WTC11 (cell line): ENCODE data around the gene METRNL. TPM values are rescaled to one million over a fixed set of nuclear protein-coding genes. Genes with fewer than 3 reads are reported as not detected.

Experiments
- ATAC-seq: fragments of 200-7000 bp; cut with Tn5 transposase; 2 replicates; pipeline ENCODE4 v1.10.0; 2021; ENCODE audit warnings: mild to moderate bottlenecking, moderate library complexity
- CTCF ChIA-PET: fragments of 300-600 bp; sonication (Branson Sonifier 250); formaldehyde crosslinking; loops from one replicate; lab custom pipeline; 2021; ENCODE audit warnings: antibody characterized with exemption; lab: Charles Lee
- POLR2A ChIA-PET: fragments of 350-600 bp; sonication (Branson Sonifier 250); formaldehyde crosslinking; loops from one replicate; lab custom pipeline; 2021; ENCODE audit warnings: antibody characterized with exemption; lab: Charles Lee
- DNase-seq: peaks from one replicate; pipeline ENCODE4 v3.0.0; 2021; ENCODE audit warnings: low spot score
- H3K27ac Mint-ChIP-seq: 2 replicates; pipeline ENCODE4 v1.8.0; 2021; ENCODE audit warnings: mixed read lengths
- H3K27me3 Mint-ChIP-seq: 2 replicates; pipeline ENCODE4 v1.8.0; 2021; ENCODE audit warnings: low read depth, mild to moderate bottlenecking, moderate library complexity, mixed read lengths
- H3K36me3 Mint-ChIP-seq: 2 replicates; pipeline ENCODE4 v1.8.0; 2021; ENCODE audit warnings: mixed read lengths
- H3K4me1 Mint-ChIP-seq: 2 replicates; pipeline ENCODE4 v1.8.0; 2022; ENCODE audit warnings: mixed read lengths
- H3K4me3 Mint-ChIP-seq: 2 replicates; pipeline ENCODE4 v1.8.0; 2021; ENCODE audit warnings: mild to moderate bottlenecking, moderate library complexity, mixed read lengths
- H3K9me3 Mint-ChIP-seq: 2 replicates; pipeline ENCODE4 v1.8.0; 2021; ENCODE audit warnings: mixed read lengths
- CTCF ChIP-seq: fragments of 200-600 bp; IDR thresholded peaks from 2 replicates; pipeline ENCODE4 v1.8.0; 2022; ENCODE audit warnings: antibody characterized with exemption
- ELF4 ChIP-seq: sonication (generic); formaldehyde crosslinking; IDR thresholded peaks from 2 replicates; pipeline ENCODE4 v1.8.1; 2022; ENCODE audit warnings: low read depth, mild to moderate bottlenecking, moderate library complexity, missing genetic modification reagents
- EMX1 ChIP-seq: fragments of 250-450 bp; sonication (Bioruptor Pico); IDR thresholded peaks from 2 replicates; pipeline ENCODE4 v1.8.0; 2021; ENCODE audit warnings: mild to moderate bottlenecking
- ETV6 ChIP-seq: sonication (generic); formaldehyde crosslinking; IDR thresholded peaks from 2 replicates; pipeline ENCODE4 v1.8.1; 2022; ENCODE audit warnings: mild to moderate bottlenecking, missing genetic modification reagents
- GRHL2 ChIP-seq: fragments of 250-450 bp; sonication (Bioruptor Pico); IDR thresholded peaks from 2 replicates; pipeline ENCODE4 v1.8.0; 2022; ENCODE audit warnings: mild to moderate bottlenecking, moderate library complexity; ENCODE audit not compliant: insufficient replicate concordance, severe bottlenecking
- SMAD4 ChIP-seq: sonication (generic); formaldehyde crosslinking; IDR thresholded peaks from 2 replicates; pipeline ENCODE4 v1.8.0; 2022; ENCODE audit warnings: mild to moderate bottlenecking, missing genetic modification reagents
- STAT6 ChIP-seq: sonication (generic); formaldehyde crosslinking; conservative IDR thresholded peaks from 2 replicates; pipeline ENCODE4 v1.8.1; 2023; ENCODE audit warnings: mild to moderate bottlenecking, low read depth, missing genetic modification reagents, moderate library complexity
- TP53 ChIP-seq: sonication (generic); formaldehyde crosslinking; IDR thresholded peaks from 2 replicates; pipeline ENCODE4 v1.8.1; 2023; ENCODE audit warnings: mild to moderate bottlenecking, missing genetic modification reagents
- USF2 ChIP-seq: sonication (generic); formaldehyde crosslinking; IDR thresholded peaks from 2 replicates; pipeline ENCODE4 v1.8.1; 2023; ENCODE audit warnings: mild to moderate bottlenecking, missing genetic modification reagents, moderate library complexity
- ZMAT4 ChIP-seq: fragments of 250-450 bp; sonication (Bioruptor Pico); IDR thresholded peaks from 2 replicates; pipeline ENCODE4 v1.9.0; 2021; ENCODE audit warnings: mild to moderate bottlenecking
- ZNF219 ChIP-seq: sonication (generic); formaldehyde crosslinking; IDR thresholded peaks from 2 replicates; pipeline ENCODE4 v1.8.0; 2023; ENCODE audit warnings: missing genetic modification reagents, mild to moderate bottlenecking, borderline replicate concordance
- ZNF232 ChIP-seq: sonication (generic); formaldehyde crosslinking; IDR thresholded peaks from 2 replicates; pipeline ENCODE4 v1.8.0; 2022; ENCODE audit warnings: mild to moderate bottlenecking, missing genetic modification reagents
- ZNF396 ChIP-seq: fragments of 250-450 bp; sonication (Bioruptor Pico); IDR thresholded peaks from 2 replicates; pipeline ENCODE4 v1.8.0; 2021; ENCODE audit warnings: mild to moderate bottlenecking, moderate library complexity, borderline replicate concordance
- ZNF423 ChIP-seq: fragments of 250-450 bp; sonication (Bioruptor Pico); IDR thresholded peaks from 2 replicates; pipeline ENCODE4 v2.1.2; 2022; ENCODE audit warnings: mild to moderate bottlenecking, moderate library complexity
- ZNF425 ChIP-seq: fragments of 250-450 bp; sonication (Bioruptor Pico); conservative IDR thresholded peaks from 2 replicates; pipeline ENCODE4 v1.9.0; 2021; ENCODE audit warnings: mild to moderate bottlenecking
- ZNF512 ChIP-seq: sonication (generic); formaldehyde crosslinking; IDR thresholded peaks from 2 replicates; pipeline ENCODE4 v1.8.1; 2022; ENCODE audit warnings: missing genetic modification reagents, borderline replicate concordance
- ZNF532 ChIP-seq: fragments of 250-450 bp; sonication (Bioruptor Pico); IDR thresholded peaks from 2 replicates; pipeline ENCODE4 v1.9.0; 2021; ENCODE audit warnings: mild to moderate bottlenecking, borderline replicate concordance
- total RNA-seq: library from RNA; stranded (reverse); gene quantifications from 3 replicates; pipeline ENCODE4 v1.2.3, GENCODE V29; 2021

Gene METRNL
- total RNA-seq, 1 experiment from 2014 or later: 27.7 TPM

GRCh38 chr17:83057397-83057761 lies 22.0 kb upstream of the METRNL start:
- TF ChIP-seq ZNF512 (CRISPR knock-in tag): no peak
- TF ChIP-seq CTCF: no peak
- TF ChIP-seq ELF4 (CRISPR knock-in tag): no peak
- no peak for TF ChIP-seq ZNF532
- TF ChIP-seq GRHL2 (CRISPR knock-in tag): no peak
- TF ChIP-seq ZMAT4: no peak
- no peak for TF ChIP-seq TP53 (CRISPR knock-in tag)
- no peak for TF ChIP-seq EMX1 (CRISPR knock-in tag)
- Mint-ChIP-seq H3K36me3 (no peaks in the 10 kb centered on the region), H3K27me3 (no peaks in the 10 kb centered on the region), H3K4me1 (no peaks in the 10 kb centered on the region), H3K4me3 (no peak overlapping the region), H3K9me3 (no peaks in the 10 kb centered on the region), H3K27ac (no peak overlapping the region)
- ATAC-seq: no peak
- CTCF ChIA-PET: interaction anchor here (0.6 kb wide), 1 partner anchor 490 kb away, joined by 4 read pairs; no protein-coding TSS in a partner anchor
- POLR2A ChIA-PET: no interaction called here
- DNase-seq: no peak

GRCh38 chr17:83057793-83058265 lies 21.6 kb upstream of the METRNL start:
- Mint-ChIP-seq H3K9me3 (no peaks in the 10 kb centered on the region), H3K27me3 (no peaks in the 10 kb centered on the region), H3K36me3 (no peaks in the 10 kb centered on the region), H3K27ac (no peak overlapping the region), H3K4me3 (no peak overlapping the region), H3K4me1 (no peaks in the 10 kb centered on the region)
- ATAC-seq (no peak), DNase-seq (no peak)
- TF ChIP-seq ZNF232 (CRISPR knock-in tag): no peak
- no peak for TF ChIP-seq ZNF425 (CRISPR knock-in tag)
- TF ChIP-seq USF2: no peak
- TF ChIP-seq ZNF219 (CRISPR knock-in tag): no peak
- TF ChIP-seq ETV6 (CRISPR knock-in tag): no peak
- no peak for TF ChIP-seq ZMAT4
- no peak for TF ChIP-seq SMAD4 (CRISPR knock-in tag)
- TF ChIP-seq STAT6 (CRISPR knock-in tag): no peak
- TF ChIP-seq ZNF396 (CRISPR knock-in tag): no peak
- TF ChIP-seq ZNF423: no peak
- no peak for TF ChIP-seq CTCF
- ChIA-PET CTCF (no interaction called here), POLR2A (no interaction called here)
